IPS-18c (cell line): ENCODE results near the gene PPM1K.
A peak's percentile ranks its signal among the peaks of the same experiment; 100 is the strongest.
"Not testable (repeated sequence)": the region's sequence is repeated elsewhere in the genome, so short reads cannot be mapped to it uniquely, and the experiment has no call there.

Experiments used
- H3K4me3 ChIP-seq: 2 replicates; pipeline ENCODE4 v1.7.0; 2013; ENCODE audit warnings: low read depth, mild to moderate bottlenecking, low read length, moderate library complexity; ENCODE audit not compliant: insufficient read depth
- H3K9me3 ChIP-seq: one replicate; pipeline ENCODE4 v1.6.1; 2013; ENCODE audit warnings: mild to moderate bottlenecking, low read length, moderate library complexity; ENCODE audit not compliant: control insufficient read depth, insufficient read depth

Gene PPM1K

GRCh38 chr4:88284439-88285234 lies at the start of gene PPM1K:
PPM1K (minus strand) TSS chr4:88284561; CDS start chr4:88278583, 5,978 bp downstream.
- peak within 1 kb of the TSS; percentile 78 for H3K4me3 ChIP-seq
- H3K9me3 ChIP-seq: peaks cover 3% of the 10 kb centered on the region

GRCh38 chr4:88333741-88334405 lies 49.5 kb upstream of the PPM1K start:
- H3K4me3 ChIP-seq: no peak overlapping the region
- no peaks in the 10 kb centered on the region for H3K9me3 ChIP-seq

GRCh38 chr4:88327665-88328064 lies 43.3 kb upstream of the PPM1K start:
- Histone ChIP-seq H3K9me3 (no peaks in the 10 kb centered on the region), H3K4me3 (no peak overlapping the region)

DNA sequence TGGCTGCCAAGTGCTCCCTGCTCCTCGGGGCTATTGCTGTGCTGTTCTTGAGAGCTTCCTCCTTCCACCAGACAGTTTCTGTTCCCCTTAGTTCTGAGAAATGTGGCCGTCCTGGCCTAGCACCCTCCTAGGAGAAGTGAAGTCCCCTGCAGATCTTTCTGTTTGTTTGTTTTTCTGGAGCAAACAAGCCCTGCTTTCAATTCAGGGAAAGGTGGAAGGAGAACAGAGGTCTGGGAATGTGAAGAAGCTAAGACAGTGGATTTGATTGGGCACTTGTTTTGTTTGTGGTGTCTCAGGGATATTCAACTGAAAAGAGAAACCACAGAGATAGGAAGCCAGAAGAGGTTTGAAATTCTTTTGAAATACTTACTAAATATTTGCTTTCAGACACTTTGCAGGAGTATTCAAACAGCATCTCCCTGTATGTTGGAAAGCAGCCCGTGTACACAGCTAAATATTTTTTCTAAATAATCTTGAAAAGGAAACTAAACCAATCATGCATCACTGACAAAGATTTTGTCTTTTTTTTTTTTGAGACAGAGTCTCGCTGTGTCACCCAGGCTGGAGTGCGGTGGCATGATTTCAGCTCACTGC lies 36.5 kb upstream of the PPM1K start:
- Histone ChIP-seq H3K4me3 (no peak overlapping the region), H3K9me3 (no peaks in the 10 kb centered on the region)

- no peaks in the 10 kb centered on the region for H3K9me3 ChIP-seq
- H3K4me3 ChIP-seq: no peak overlapping the region
These were observed 35.9 kb upstream of the PPM1K start for GRCh38 chr4:88320224-88320779.

DNA sequence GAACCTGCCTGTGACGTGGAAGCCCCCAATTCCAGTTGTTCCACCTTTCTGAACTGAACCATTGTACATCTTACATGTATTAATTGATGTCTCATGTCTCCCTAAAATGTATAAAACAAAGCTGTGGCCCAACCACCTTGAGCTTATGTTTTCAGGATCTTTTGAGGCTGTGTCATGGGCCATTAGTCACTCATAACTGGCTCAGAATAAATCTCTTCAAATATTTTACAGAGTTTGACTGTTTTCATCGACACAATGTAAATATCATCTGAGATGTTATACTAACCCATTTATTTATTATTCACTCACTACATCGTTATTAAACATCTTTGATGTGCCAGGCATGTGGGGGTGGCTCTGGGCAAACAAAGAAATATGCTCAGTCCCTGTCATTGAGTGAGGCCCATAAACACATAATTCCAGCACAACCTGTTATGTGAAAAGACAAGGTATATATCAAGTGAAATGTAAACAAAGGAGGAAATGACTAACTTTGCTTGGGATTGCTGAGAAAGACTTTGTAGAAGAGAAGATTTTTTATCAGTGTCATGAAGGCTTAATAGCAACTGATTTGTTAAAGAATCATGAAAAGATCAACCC lies 34.5 kb upstream of the PPM1K start:
- H3K9me3 ChIP-seq: no peaks in the 10 kb centered on the region
- H3K4me3 ChIP-seq: no peak overlapping the region

GRCh38 chr4:88315460-88316017 lies 31.2 kb upstream of the PPM1K start:
- H3K9me3 ChIP-seq: peaks cover 2% of the 10 kb centered on the region
- H3K4me3 ChIP-seq: no peak overlapping the region

GRCh38 chr4:88313088-88313624 lies 28.8 kb upstream of the PPM1K start:
- not testable (repeated sequence) for H3K4me3 ChIP-seq, H3K9me3 ChIP-seq

- Histone ChIP-seq H3K9me3 (peaks cover 2% of the 10 kb centered on the region), H3K4me3 (no peak overlapping the region)
These were observed 24.2 kb upstream of the PPM1K start for GRCh38 chr4:88308587-88308986.

GRCh38 chr4:88297725-88298454 lies 13.5 kb upstream of the PPM1K start:
- Histone ChIP-seq H3K4me3 (no peak overlapping the region), H3K9me3 (no peaks in the 10 kb centered on the region)

GRCh38 chr4:88297212-88297516 lies 12.8 kb upstream of the PPM1K start:
- H3K9me3 ChIP-seq: no peaks in the 10 kb centered on the region
- no peak overlapping the region for H3K4me3 ChIP-seq

DNA sequence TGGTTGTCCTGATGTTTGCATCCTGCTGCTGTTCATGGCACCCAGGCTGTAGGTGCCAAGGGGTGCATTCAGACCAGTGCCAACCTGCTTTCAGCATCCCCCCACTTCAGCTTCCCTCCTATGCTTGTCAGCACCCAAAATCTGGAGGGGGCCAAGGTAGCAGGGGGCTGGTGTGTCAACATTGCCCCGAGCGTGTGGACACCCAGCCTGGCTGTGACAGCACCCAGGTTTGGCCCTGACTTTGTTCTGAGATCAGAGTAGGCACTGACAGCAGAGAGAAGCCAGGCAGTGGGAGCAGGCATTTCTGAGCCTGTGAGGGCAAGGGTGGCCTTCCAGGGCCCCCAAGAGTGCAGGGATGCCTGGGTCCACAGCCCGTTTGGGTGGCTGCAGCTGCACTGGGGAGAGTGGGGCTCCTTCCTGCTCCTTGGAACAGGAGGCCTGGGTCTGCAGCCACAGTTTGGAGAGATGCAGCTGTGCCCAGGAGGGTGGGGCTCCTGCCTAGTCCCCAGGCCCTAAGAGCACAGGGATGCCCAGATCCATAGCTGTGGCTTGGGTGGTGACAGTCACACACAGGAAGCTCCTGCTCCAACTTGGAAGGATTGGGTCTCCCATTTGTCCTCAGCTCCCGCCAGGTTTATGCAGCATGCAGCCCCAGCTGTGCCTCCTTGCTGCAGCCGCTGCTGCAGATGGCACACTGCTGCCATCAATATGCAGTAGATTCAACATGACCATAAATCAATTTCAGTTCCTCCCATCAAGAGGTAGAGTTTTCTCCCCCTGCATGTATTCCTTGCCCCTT lies 12.3 kb upstream of the PPM1K start:
- no peaks in the 10 kb centered on the region for H3K9me3 ChIP-seq
- no peak overlapping the region for H3K4me3 ChIP-seq

- Histone ChIP-seq H3K4me3 (no peak overlapping the region), H3K9me3 (no peaks in the 10 kb centered on the region)
These were observed 11.3 kb upstream of the PPM1K start for GRCh38 chr4:88295656-88296055.

GRCh38 chr4:88291003-88291402 lies 6.6 kb upstream of the PPM1K start:
- H3K9me3 ChIP-seq: peaks cover 3% of the 10 kb centered on the region
- no peak overlapping the region for H3K4me3 ChIP-seq

DNA sequence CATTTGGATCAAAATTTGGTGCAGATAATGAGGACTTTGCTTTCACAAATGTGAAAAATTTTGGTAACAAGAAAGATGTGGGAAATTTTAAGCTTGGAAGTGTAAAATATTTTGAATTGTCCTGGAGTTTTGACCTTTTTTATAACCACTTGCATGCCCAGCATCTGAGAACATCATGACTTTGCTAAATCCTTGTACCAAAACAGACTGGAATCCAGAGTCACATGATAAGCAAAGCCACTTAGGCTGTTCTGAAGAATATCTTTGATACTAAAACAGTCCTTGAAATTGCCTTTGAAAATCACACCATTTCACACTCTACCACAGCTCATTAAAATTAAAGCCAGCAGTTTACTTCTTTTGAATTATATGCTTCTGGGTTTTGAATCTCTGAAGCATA lies 2.5 kb upstream of the PPM1K start:
- no peak overlapping the region for H3K4me3 ChIP-seq
- peaks cover 3% of the 10 kb centered on the region for H3K9me3 ChIP-seq

DNA sequence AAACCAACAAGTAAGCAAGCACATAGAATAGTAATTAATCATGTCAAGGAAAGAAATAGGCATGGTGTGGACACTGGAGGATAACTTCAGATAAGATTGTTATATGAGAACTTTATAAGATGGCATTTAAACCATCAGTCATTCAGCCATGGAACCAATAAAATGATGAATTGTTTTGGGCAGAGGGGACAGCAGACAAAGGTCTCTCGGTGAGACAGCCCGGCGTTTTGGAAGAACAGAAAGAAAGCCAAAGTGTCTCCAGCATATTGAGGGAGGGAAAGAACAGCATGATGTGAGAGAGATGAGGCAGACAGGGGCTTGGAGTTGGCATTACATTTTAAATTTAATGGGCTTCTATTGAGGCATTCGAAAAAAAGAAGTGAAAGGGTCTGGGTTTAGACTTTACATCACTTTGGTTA lies 883 bp upstream of the PPM1K start:
- peaks cover 3% of the 10 kb centered on the region for H3K9me3 ChIP-seq
- H3K4me3 ChIP-seq: no peak overlapping the region; the same call in 1 of the 2 replicates
